ENCODE measurements around the gene PHACTR2.

DNA sequence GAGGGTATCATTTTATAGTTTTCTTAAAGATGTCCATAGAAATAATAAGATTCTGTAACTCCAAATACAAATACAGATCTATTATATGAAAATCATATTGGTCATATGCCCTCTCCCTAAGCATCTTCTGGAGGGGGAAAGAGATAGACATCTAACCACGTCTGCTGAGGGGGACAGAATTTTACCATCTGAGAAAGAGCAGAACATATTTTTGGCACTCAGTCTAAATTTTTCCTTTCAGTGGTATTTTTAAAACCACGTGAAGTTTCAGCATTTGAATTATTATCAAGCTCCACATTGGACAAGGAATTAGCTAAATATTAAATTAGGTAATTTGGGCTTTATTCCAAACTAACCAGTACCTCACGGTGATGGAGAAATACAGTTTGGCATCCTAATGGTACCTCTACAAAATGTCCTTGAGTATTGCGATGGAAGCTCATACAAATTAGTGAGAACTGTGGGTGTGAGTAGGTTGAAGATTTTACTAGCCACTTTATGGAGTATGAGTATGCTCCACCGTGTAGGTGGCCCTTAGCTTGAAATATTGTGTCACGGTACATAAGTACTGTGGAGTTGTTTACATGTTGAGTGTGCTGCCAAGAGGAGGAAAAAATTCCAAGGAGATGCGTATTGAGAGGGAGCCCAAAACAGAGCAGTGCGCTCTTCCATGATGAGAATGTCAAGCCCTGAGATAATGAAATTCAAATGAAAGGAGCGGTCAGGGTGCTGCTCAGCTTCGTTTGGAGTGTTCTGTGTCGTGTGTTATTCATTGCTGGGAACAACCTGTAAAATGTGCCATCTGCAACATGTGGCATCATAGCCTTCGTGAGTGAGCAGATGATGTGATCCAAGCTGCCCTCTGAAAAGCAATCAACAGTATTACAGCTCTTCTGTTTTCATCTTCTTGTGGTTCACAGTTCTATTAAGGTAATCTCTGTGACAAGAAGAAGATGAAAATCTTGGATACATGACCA is 48.4 kb upstream of the PHACTR2 start:
- TF ChIP-seq, protein P1, sequence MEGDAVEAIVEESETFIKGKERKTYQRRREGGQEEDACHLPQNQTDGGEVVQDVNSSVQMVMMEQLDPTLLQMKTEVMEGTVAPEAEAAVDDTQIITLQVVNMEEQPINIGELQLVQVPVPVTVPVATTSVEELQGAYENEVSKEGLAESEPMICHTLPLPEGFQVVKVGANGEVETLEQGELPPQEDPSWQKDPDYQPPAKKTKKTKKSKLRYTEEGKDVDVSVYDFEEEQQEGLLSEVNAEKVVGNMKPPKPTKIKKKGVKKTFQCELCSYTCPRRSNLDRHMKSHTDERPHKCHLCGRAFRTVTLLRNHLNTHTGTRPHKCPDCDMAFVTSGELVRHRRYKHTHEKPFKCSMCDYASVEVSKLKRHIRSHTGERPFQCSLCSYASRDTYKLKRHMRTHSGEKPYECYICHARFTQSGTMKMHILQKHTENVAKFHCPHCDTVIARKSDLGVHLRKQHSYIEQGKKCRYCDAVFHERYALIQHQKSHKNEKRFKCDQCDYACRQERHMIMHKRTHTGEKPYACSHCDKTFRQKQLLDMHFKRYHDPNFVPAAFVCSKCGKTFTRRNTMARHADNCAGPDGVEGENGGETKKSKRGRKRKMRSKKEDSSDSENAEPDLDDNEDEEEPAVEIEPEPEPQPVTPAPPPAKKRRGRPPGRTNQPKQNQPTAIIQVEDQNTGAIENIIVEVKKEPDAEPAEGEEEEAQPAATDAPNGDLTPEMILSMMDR (conservative IDR thresholded peaks at IDR 0.05): no peak
- no peak for TF ChIP-seq EZH2 (IDR thresholded peaks at IDR 0.05; ENCODE audit: low read depth)
